Measurements from ENCODE around the gene MAN1A1. TPM values are rescaled to one million over a fixed set of nuclear protein-coding genes. Genes with fewer than 3 reads are reported as not detected.

MAN1A1 gene
- total and polyA plus RNA-seq, 4 donors = 68.2 to 209 (median 148) TPM

GRCh38 chr6:119273272-119274196, 76.0 kb downstream of the MAN1A1 start:
- no peak for DNase-seq (ENCODE audit: low spot score)
- WGBS = 99% methylated on average over 1 of the region's 1 CpG
- Histone ChIP-seq H3K9me3 (ENCODE audit: control insufficient read depth in 4 of 4, low read length in 3 of 4) (peaks cover 0 to 5% (median 2%) of the 10 kb centered on the region in 4 donors), H3K36me3 (ENCODE audit: control insufficient read depth in 4 of 4, insufficient read depth in 3 of 4, low read depth in 1 of 4, low read length in 3 of 4) (peaks cover 2 to 17% (median 15%) of the 10 kb centered on the region in 4 donors), H3K4me1 (ENCODE audit: control insufficient read depth in 4 of 4, insufficient read depth in 4 of 4, low read length in 3 of 4) (no peaks in the 10 kb centered on the region), H3K4me3 (ENCODE audit: low read depth in 1 of 3, low read length in 3 of 3) (no peak overlapping the region), H3K27ac (ENCODE audit: low read depth in 1 of 2, low read length in 2 of 2) (no peak overlapping the region), H3K27me3 (ENCODE audit: control insufficient read depth in 4 of 4, insufficient read depth in 4 of 4, low read length in 3 of 4) (no peaks in the 10 kb centered on the region), H3K9ac (ENCODE audit: low read depth in 1 of 2, low read length in 2 of 2) (no peak overlapping the region)
- TF ChIP-seq GABPA (IDR thresholded peaks at IDR 0.05 in 1 of 2, conservative IDR thresholded peaks at IDR 0.05 in 1 of 2) (no peak), REST (IDR thresholded peaks at IDR 0.05) (no peak), SP1 (IDR thresholded peaks at IDR 0.05) (no peak), HNF4A (conservative IDR thresholded peaks at IDR 0.05) (no peak), RAD21 (IDR thresholded peaks at IDR 0.05) (no peak), RXRA (IDR thresholded peaks at IDR 0.05) (no peak), EGR1 (IDR thresholded peaks at IDR 0.05; ENCODE audit: low read depth in 2 of 2) (no peak), YY1 (IDR thresholded peaks at IDR 0.05) (no peak), FOXA2 (IDR thresholded peaks at IDR 0.05) (no peak), TAF1 (conservative IDR thresholded peaks at IDR 0.05) (no peak), CTCF (IDR thresholded peaks at IDR 0.05; ENCODE audit: low read depth, low read length, missing input control) (no peak), NR2F2 (IDR thresholded peaks at IDR 0.05) (no peak), JUND (IDR thresholded peaks at IDR 0.05) (no peak), FOXA1 (IDR thresholded peaks at IDR 0.05) (no peak)
- TF ChIP-seq, protein P1, sequence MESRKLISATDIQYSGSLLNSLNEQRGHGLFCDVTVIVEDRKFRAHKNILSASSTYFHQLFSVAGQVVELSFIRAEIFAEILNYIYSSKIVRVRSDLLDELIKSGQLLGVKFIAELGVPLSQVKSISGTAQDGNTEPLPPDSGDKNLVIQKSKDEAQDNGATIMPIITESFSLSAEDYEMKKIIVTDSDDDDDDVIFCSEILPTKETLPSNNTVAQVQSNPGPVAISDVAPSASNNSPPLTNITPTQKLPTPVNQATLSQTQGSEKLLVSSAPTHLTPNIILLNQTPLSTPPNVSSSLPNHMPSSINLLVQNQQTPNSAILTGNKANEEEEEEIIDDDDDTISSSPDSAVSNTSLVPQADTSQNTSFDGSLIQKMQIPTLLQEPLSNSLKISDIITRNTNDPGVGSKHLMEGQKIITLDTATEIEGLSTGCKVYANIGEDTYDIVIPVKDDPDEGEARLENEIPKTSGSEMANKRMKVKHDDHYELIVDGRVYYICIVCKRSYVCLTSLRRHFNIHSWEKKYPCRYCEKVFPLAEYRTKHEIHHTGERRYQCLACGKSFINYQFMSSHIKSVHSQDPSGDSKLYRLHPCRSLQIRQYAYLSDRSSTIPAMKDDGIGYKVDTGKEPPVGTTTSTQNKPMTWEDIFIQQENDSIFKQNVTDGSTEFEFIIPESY (IDR thresholded peaks at IDR 0.05) = no peak
- TF ChIP-seq, protein P2, sequence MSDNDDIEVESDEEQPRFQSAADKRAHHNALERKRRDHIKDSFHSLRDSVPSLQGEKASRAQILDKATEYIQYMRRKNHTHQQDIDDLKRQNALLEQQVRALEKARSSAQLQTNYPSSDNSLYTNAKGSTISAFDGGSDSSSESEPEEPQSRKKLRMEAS (IDR thresholded peaks at IDR 0.05) = no peak
- TF ChIP-seq, protein P3, sequence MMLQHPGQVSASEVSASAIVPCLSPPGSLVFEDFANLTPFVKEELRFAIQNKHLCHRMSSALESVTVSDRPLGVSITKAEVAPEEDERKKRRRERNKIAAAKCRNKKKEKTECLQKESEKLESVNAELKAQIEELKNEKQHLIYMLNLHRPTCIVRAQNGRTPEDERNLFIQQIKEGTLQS (IDR thresholded peaks at IDR 0.05) = no peak

All from liver (tissue), 9 donors.